ENCODE results near the gene PM20D2.

DNA sequence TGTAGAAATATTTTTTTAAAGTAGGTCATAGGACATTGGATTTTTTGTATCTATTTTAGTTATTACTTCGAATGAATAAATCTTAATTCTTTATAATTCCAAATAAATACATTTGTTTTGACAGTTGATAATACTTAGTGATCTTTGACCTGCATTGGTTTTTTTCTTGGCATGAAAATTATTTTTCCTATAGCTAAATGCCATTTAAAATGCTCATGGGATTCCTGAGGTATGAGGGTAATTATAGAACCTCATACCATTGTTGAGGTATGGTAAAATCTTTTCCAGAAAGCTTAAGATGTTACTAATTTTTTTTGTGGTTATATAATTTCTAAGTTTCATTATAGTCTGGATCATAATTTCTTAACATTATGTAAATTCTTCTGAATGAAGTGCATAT is 8.3 kb downstream of the PM20D2 start:
- TF ChIP-seq, protein P1, sequence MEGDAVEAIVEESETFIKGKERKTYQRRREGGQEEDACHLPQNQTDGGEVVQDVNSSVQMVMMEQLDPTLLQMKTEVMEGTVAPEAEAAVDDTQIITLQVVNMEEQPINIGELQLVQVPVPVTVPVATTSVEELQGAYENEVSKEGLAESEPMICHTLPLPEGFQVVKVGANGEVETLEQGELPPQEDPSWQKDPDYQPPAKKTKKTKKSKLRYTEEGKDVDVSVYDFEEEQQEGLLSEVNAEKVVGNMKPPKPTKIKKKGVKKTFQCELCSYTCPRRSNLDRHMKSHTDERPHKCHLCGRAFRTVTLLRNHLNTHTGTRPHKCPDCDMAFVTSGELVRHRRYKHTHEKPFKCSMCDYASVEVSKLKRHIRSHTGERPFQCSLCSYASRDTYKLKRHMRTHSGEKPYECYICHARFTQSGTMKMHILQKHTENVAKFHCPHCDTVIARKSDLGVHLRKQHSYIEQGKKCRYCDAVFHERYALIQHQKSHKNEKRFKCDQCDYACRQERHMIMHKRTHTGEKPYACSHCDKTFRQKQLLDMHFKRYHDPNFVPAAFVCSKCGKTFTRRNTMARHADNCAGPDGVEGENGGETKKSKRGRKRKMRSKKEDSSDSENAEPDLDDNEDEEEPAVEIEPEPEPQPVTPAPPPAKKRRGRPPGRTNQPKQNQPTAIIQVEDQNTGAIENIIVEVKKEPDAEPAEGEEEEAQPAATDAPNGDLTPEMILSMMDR (conservative IDR thresholded peaks at IDR 0.05; ENCODE audit: low read depth in 2 of 2) = no peak
- TF ChIP-seq POLR2AphosphoS5 (IDR thresholded peaks at IDR 0.05; ENCODE audit: low read depth) (no peak), EZH2 (IDR thresholded peaks at IDR 0.05; ENCODE audit: low read depth, unreplicated experiment) (no peak), EZH2phosphoT487 (IDR thresholded peaks at IDR 0.05; ENCODE audit: unreplicated experiment) (no peak), JUNB (IDR thresholded peaks at IDR 0.05; ENCODE audit: unreplicated experiment) (no peak)
- TF ChIP-seq, protein P2, sequence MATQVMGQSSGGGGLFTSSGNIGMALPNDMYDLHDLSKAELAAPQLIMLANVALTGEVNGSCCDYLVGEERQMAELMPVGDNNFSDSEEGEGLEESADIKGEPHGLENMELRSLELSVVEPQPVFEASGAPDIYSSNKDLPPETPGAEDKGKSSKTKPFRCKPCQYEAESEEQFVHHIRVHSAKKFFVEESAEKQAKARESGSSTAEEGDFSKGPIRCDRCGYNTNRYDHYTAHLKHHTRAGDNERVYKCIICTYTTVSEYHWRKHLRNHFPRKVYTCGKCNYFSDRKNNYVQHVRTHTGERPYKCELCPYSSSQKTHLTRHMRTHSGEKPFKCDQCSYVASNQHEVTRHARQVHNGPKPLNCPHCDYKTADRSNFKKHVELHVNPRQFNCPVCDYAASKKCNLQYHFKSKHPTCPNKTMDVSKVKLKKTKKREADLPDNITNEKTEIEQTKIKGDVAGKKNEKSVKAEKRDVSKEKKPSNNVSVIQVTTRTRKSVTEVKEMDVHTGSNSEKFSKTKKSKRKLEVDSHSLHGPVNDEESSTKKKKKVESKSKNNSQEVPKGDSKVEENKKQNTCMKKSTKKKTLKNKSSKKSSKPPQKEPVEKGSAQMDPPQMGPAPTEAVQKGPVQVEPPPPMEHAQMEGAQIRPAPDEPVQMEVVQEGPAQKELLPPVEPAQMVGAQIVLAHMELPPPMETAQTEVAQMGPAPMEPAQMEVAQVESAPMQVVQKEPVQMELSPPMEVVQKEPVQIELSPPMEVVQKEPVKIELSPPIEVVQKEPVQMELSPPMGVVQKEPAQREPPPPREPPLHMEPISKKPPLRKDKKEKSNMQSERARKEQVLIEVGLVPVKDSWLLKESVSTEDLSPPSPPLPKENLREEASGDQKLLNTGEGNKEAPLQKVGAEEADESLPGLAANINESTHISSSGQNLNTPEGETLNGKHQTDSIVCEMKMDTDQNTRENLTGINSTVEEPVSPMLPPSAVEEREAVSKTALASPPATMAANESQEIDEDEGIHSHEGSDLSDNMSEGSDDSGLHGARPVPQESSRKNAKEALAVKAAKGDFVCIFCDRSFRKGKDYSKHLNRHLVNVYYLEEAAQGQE (IDR thresholded peaks at IDR 0.05; ENCODE audit: unreplicated experiment) = no peak

Measured in GM23338 (cell line).